Measurements from ENCODE around the gene NFIB. TPM values are rescaled to one million over a fixed set of nuclear protein-coding genes. Genes with fewer than 3 reads are reported as not detected.

NFIB gene
- polyA plus RNA-seq, 1 of the 3 experiments (the other 2 are of a cell fraction) = 9.2 TPM

- Histone ChIP-seq H3K27me3 (ENCODE audit: insufficient read depth) (no peaks in the 10 kb centered on the region), H3K36me3 (replicated peaks in 1 of 2; ENCODE audit: control insufficient read depth in 1 of 2, insufficient read depth in 2 of 2, low read length in 1 of 2) (peaks cover 24 to 28% of the 10 kb centered on the region in 2 experiments), H3K4me1 (ENCODE audit: control insufficient read depth in 1 of 2, insufficient read depth in 2 of 2, low read depth in 1 of 2, low read length in 1 of 2) (peaks cover 9 to 30% of the 10 kb centered on the region in 2 experiments; a peak in 2 of 4 replicates), H3F3A (replicated peaks; ENCODE audit: insufficient read depth) (no peaks in the 10 kb centered on the region), H3K9me2 (no peaks in the 10 kb centered on the region), H3K9me3 (no peaks in the 10 kb centered on the region), H3K4me3 (ENCODE audit: low read depth in 2 of 2, low read length in 1 of 2) (peak overlapping the region; percentile 15 to 95), H3K79me2 (ENCODE audit: insufficient read depth) (peaks cover 92% of the 10 kb centered on the region), H3K27ac (ENCODE audit: low read depth in 2 of 2, low read length in 1 of 2) (peak overlapping the region; percentile 58 to 89), H4K20me1 (ENCODE audit: insufficient read depth) (peaks cover 34% of the 10 kb centered on the region), H3K4me2 (peak overlapping the region; percentile 91), H2AFZ (ENCODE audit: low read depth) (no peak overlapping the region), H3K9ac (peak overlapping the region; percentile 47; the same call in 1 of the 2 replicates)
- TF ChIP-seq RFX5 (IDR thresholded peaks at IDR 0.05; ENCODE audit: low read length) = no peak
- no peak for TF ChIP-seq TAF1 (IDR thresholded peaks at IDR 0.05; ENCODE audit: borderline replicate concordance, low read depth, low read length)
- TF ChIP-seq FOXM1 (IDR thresholded peaks at IDR 0.05; ENCODE audit: low read depth) = no peak
- no peak for TF ChIP-seq IRF3 (IDR thresholded peaks at IDR 0.05; ENCODE audit: low read depth, low read length)
- no peak for TF ChIP-seq EZH2phosphoT487 (IDR thresholded peaks at IDR 0.05; ENCODE audit: borderline replicate concordance, low read depth)
- TF ChIP-seq YY1 (IDR thresholded peaks at IDR 0.05; ENCODE audit: low read depth) = no peak
- no peak for TF ChIP-seq MEF2A (IDR thresholded peaks at IDR 0.05; ENCODE audit: borderline replicate concordance, low read depth)
- no peak for TF ChIP-seq FOXJ3 (CRISPR knock-in tag; IDR thresholded peaks at IDR 0.05)
- TF ChIP-seq TCF12 (IDR thresholded peaks at IDR 0.05) = peak; percentile 64
- peak; percentile 94 for TF ChIP-seq MXI1 (IDR thresholded peaks at IDR 0.05; ENCODE audit: low read depth, low read length)
- peak; percentile 41 for TF ChIP-seq RAD21 (IDR thresholded peaks at IDR 0.05; ENCODE audit: low read length)
- TF ChIP-seq USF2 (IDR thresholded peaks at IDR 0.05; ENCODE audit: borderline replicate concordance, low read depth, low read length) = no peak
- TF ChIP-seq EP300 (IDR thresholded peaks at IDR 0.05; ENCODE audit: borderline replicate concordance in 1 of 2, low read depth in 1 of 2, low read length in 1 of 2) = peak in 1 of 2 experiments; percentile 34; a peak in 1 of 4 replicates
- TF ChIP-seq NRF1 (IDR thresholded peaks at IDR 0.05; ENCODE audit: low read depth, low read length) = no peak
- 0 out of 2 replicates have a peak, but pooled peaks have one; percentile 6 for TF ChIP-seq RCOR1 (IDR thresholded peaks at IDR 0.05; ENCODE audit: low read length)
- peak; percentile 64 for TF ChIP-seq MAX (IDR thresholded peaks at IDR 0.05; ENCODE audit: low read depth)
- TF ChIP-seq USF1 (IDR thresholded peaks at IDR 0.05; ENCODE audit: borderline replicate concordance, low read depth) = no peak
- 0 out of 2 replicates have a peak, but pooled peaks have one; percentile 17 for TF ChIP-seq NFIC (IDR thresholded peaks at IDR 0.05; ENCODE audit: borderline replicate concordance)
- TF ChIP-seq ELF1 (IDR thresholded peaks at IDR 0.05) = no peak
- no peak for TF ChIP-seq PBX3 (IDR thresholded peaks at IDR 0.05)
- no peak for TF ChIP-seq TEAD4 (IDR thresholded peaks at IDR 0.05; ENCODE audit: borderline replicate concordance, insufficient read depth)
- peak; percentile 46; the same call in 1 of the 2 replicates for TF ChIP-seq GATA2 (CRISPR knock-in tag; IDR thresholded peaks at IDR 0.05)
- no peak for TF ChIP-seq JUND (IDR thresholded peaks at IDR 0.05)
- no peak for TF ChIP-seq CTCF (IDR thresholded peaks at IDR 0.05)
- no peak for TF ChIP-seq CHD2 (IDR thresholded peaks at IDR 0.05; ENCODE audit: low read length, partially characterized antibody)
- TF ChIP-seq ZBTB33 (IDR thresholded peaks at IDR 0.05; ENCODE audit: borderline replicate concordance, low read depth) = no peak
- ChIA-PET POLR2A (interaction anchor here (1.0 kb wide), 1 partner anchor 39 kb away, joined by 3 read pairs; no protein-coding TSS in a partner anchor), CTCF (interaction anchor here (1.1 to 1.5 kb wide), 3 partner anchors 117 to 881 kb away, joined by 3 read pairs; no protein-coding TSS in a partner anchor)
- 0% methylated on average over 2 of the region's 2 CpGs for whole genome bisulfite sequencing (ENCODE audit: low lambda C conversion rate)
- peak; percentile 59 for DNase-seq
Observed at GRCh38 chr9:14309403-14309802, 4.5 kb downstream of the NFIB start.

Measured in SK-N-SH (cell line).